Astrocyte (in vitro differentiated cells and primary cell): ENCODE results near the gene GIT2. TPM values are rescaled to one million over a fixed set of nuclear protein-coding genes. Genes with fewer than 3 reads are reported as not detected.

Experiments
- DNase-seq: peaks from one replicate; pipeline ENCODE4 v3.0.0-alpha.2; 2010; ENCODE audit warnings: low read depth
- FAIRE-seq: peaks from 2 replicates; lab custom pipeline; 2011; peaks lifted over from hg19 to GRCh38; lab: Jason Lieb, UNC
- H2AFZ ChIP-seq: 2 replicates; pipeline ENCODE4 v1.6.0; 2012; ENCODE audit warnings: low read depth, low read length, inconsistent platforms
- H3K27ac ChIP-seq: 2 replicates; pipeline ENCODE4 v1.5.1; 2011; ENCODE audit warnings: low read depth, low read length, inconsistent platforms
- H3K27me3 ChIP-seq: 2 replicates; pipeline ENCODE4 v1.6.0; 2011; ENCODE audit warnings: low read length, inconsistent platforms; ENCODE audit not compliant: insufficient read depth
- H3K36me3 ChIP-seq: 2 replicates; pipeline ENCODE4 v1.5.1; 2011; ENCODE audit warnings: low read length, inconsistent platforms; ENCODE audit not compliant: insufficient read depth
- H3K4me1 ChIP-seq: 2 replicates; pipeline ENCODE4 v1.5.1; 2011; ENCODE audit warnings: low read length, inconsistent platforms; ENCODE audit not compliant: insufficient read depth
- H3K4me2 ChIP-seq: 2 replicates; pipeline ENCODE4 v1.6.0; 2012; ENCODE audit warnings: low read length, inconsistent platforms
- H3K4me3 ChIP-seq: 2 replicates; pipeline ENCODE4 v1.5.1; 2011; ENCODE audit warnings: low read depth, mild to moderate bottlenecking, low read length, inconsistent platforms; ENCODE audit not compliant: insufficient read depth
- H3K79me2 ChIP-seq: 2 replicates; pipeline ENCODE4 v1.6.0; 2012; ENCODE audit warnings: mild to moderate bottlenecking, low read length, inconsistent platforms; ENCODE audit not compliant: insufficient read depth
- H3K9ac ChIP-seq: 2 replicates; pipeline ENCODE4 v1.6.0; 2012; ENCODE audit warnings: mild to moderate bottlenecking, low read length, inconsistent platforms
- H3K9me3 ChIP-seq: 2 replicates; pipeline ENCODE4 v1.5.1; 2012; ENCODE audit warnings: low read depth, mild to moderate bottlenecking, low read length, inconsistent platforms; ENCODE audit not compliant: insufficient read depth
- H4K20me1 ChIP-seq: 2 replicates; pipeline ENCODE4 v1.6.0; 2012; ENCODE audit warnings: low read length, inconsistent platforms; ENCODE audit not compliant: insufficient read depth
- H3K27ac Mint-ChIP-seq: one replicate; pipeline ENCODE4 v1.8.0; 2021; ENCODE audit warnings: mild to moderate bottlenecking, mixed read lengths; ENCODE audit not compliant: unreplicated experiment
- H3K27me3 Mint-ChIP-seq: one replicate; pipeline ENCODE4 v1.8.0; 2021; ENCODE audit warnings: low read depth, mixed read lengths; ENCODE audit not compliant: unreplicated experiment
- H3K36me3 Mint-ChIP-seq: one replicate; pipeline ENCODE4 v1.8.0; 2021; ENCODE audit warnings: low read depth, mixed read lengths; ENCODE audit not compliant: unreplicated experiment
- H3K4me1 Mint-ChIP-seq: one replicate; pipeline ENCODE4 v1.8.0; 2021; ENCODE audit warnings: low read depth, mixed read lengths; ENCODE audit not compliant: unreplicated experiment
- H3K4me3 Mint-ChIP-seq: one replicate; pipeline ENCODE4 v1.8.0; 2021; ENCODE audit warnings: mild to moderate bottlenecking, moderate library complexity, mixed read lengths; ENCODE audit not compliant: unreplicated experiment
- H3K9me3 Mint-ChIP-seq: one replicate; pipeline ENCODE4 v1.8.0; 2021; ENCODE audit warnings: mild to moderate bottlenecking, mixed read lengths; ENCODE audit not compliant: unreplicated experiment
- CTCF ChIP-seq: IDR thresholded peaks from 2 replicates; pipeline ENCODE4 v1.5.1; 2011; ENCODE audit warnings: low read depth, mild to moderate bottlenecking, inconsistent platforms, low read length, moderate library complexity; ENCODE audit not compliant: insufficient read depth
- EZH2 ChIP-seq: IDR thresholded peaks from 2 replicates; pipeline ENCODE4 v1.6.1; 2012; ENCODE audit warnings: mild to moderate bottlenecking, low read length, inconsistent platforms; ENCODE audit not compliant: insufficient read depth
- total RNA-seq: library from RNA; stranded (reverse); gene quantifications from 2 replicates; pipeline ENCODE4 v1.2.1, GENCODE V29; 2021

The GIT2 gene
- total RNA-seq, 1 donor from 2014 or later, result 33.4 TPM

- Histone ChIP-seq H2AFZ (no peak overlapping the region), H3K4me2 (no peak overlapping the region), H3K27me3 (no peaks in the 10 kb centered on the region), H3K27ac (no peak overlapping the region), H3K4me1 (no peaks in the 10 kb centered on the region), H3K4me3 (no peak overlapping the region), H4K20me1 (no peaks in the 10 kb centered on the region), H3K9me3 (no peaks in the 10 kb centered on the region), H3K9ac (no peak overlapping the region), H3K36me3 (peaks cover 19% of the 10 kb centered on the region), H3K79me2 (no peaks in the 10 kb centered on the region)
- H3K27me3 Mint-ChIP-seq, result no peaks in the 10 kb centered on the region
- H3K4me3 Mint-ChIP-seq, result no peak overlapping the region
- peaks cover 2% of the 10 kb centered on the region for H3K9me3 Mint-ChIP-seq
- TF ChIP-seq CTCF (no peak), EZH2 (no peak)
- peaks cover 6% of the 10 kb centered on the region for H3K4me1 Mint-ChIP-seq
- FAIRE-seq (no peak), DNase-seq (no peak)
- H3K27ac Mint-ChIP-seq, result no peak overlapping the region
- peaks cover 16% of the 10 kb centered on the region for H3K36me3 Mint-ChIP-seq
These were observed 75.8 kb downstream of the GIT2 start for GRCh38 chr12:109920261-109920780.

- no peak overlapping the region for H3K4me3 Mint-ChIP-seq
These were observed 76.7 kb downstream of the GIT2 start for GRCh38 chr12:109919456-109919855.

More at GRCh38 chr12:109919456-109919855, 76.7 kb downstream of the GIT2 start:
- Mint-ChIP-seq H3K27me3 (no peaks in the 10 kb centered on the region), H3K36me3 (peaks cover 13% of the 10 kb centered on the region), H3K27ac (no peak overlapping the region), H3K9me3 (peaks cover 2% of the 10 kb centered on the region), H3K4me1 (peaks cover 6% of the 10 kb centered on the region)
- Histone ChIP-seq H2AFZ (no peak overlapping the region), H3K4me2 (no peak overlapping the region), H3K9ac (no peak overlapping the region), H3K27me3 (no peaks in the 10 kb centered on the region), H3K9me3 (no peaks in the 10 kb centered on the region), H3K4me1 (no peaks in the 10 kb centered on the region), H3K27ac (no peak overlapping the region), H3K79me2 (no peaks in the 10 kb centered on the region), H3K4me3 (no peak overlapping the region), H3K36me3 (peaks cover 19% of the 10 kb centered on the region), H4K20me1 (no peaks in the 10 kb centered on the region)
- FAIRE-seq (no peak), DNase-seq (no peak)
- TF ChIP-seq EZH2 (no peak), CTCF (no peak)
